ENCODE measurements around the gene LOXL3. TPM values are rescaled to one million over a fixed set of nuclear protein-coding genes. Genes with fewer than 3 reads are reported as not detected.
A peak's percentile ranks its signal among the peaks of the same experiment; 100 is the strongest.

LOXL3 gene
- total RNA-seq, 2 donors from 2014 or later, result 6.1 to 11.8 TPM

- no peak for DNase-seq (ENCODE audit: low spot score)
- intact Hi-C loops (cut with DNase I), result no loop called here
These were observed 21.5 kb downstream of the LOXL3 start for GRCh38 chr2:74532222-74532621.

GRCh38 chr2:74531666-74532065 lies 22.1 kb downstream of the LOXL3 start:
- intact Hi-C loops (cut with DNase I), result no loop called here
- no peak for DNase-seq (ENCODE audit: low spot score)

GRCh38 chr2:74530239-74531187 lies 23.2 kb downstream of the LOXL3 start:
- peak; percentile 88 for DNase-seq (ENCODE audit: low spot score)
- intact Hi-C loops (cut with DNase I), result no loop called here

GRCh38 chr2:74529357-74530238 lies 24.1 kb downstream of the LOXL3 start, which contains the start of the genes AUP1 and HTRA2:
Gene AUP1 (minus strand): TSS chr2:74529706. CDS start chr2:74529629, 77 bp downstream.
Gene HTRA2 (plus strand): TSS chr2:74529933. CDS start chr2:74530007, 74 bp downstream.
- intact Hi-C loops (cut with DNase I), result no loop called here
- peak; percentile 100 for DNase-seq (ENCODE audit: low spot score)

GRCh38 chr2:74528600-74529356 lies 25.0 kb downstream of the LOXL3 start:
- no peak for DNase-seq (ENCODE audit: low spot score)
- intact Hi-C loops (cut with DNase I), result no loop called here

GRCh38 chr2:74527741-74528140 lies 26.0 kb downstream of the LOXL3 start:
- DNase-seq (ENCODE audit: low spot score), result no peak
- intact Hi-C loops (cut with DNase I), result no loop called here

- intact Hi-C loops (cut with DNase I), result no loop called here
- no peak for DNase-seq (ENCODE audit: low spot score)
These were observed 27.0 kb downstream of the LOXL3 start for GRCh38 chr2:74526649-74527230.

GRCh38 chr2:74525717-74526648 lies 27.8 kb downstream of the LOXL3 start, which contains the start of gene DQX1:
Gene DQX1 (minus strand): TSS chr2:74526231. CDS start chr2:74525729, 502 bp downstream.
- DNase-seq (ENCODE audit: low spot score), result peak; percentile 38
- intact Hi-C loops (cut with DNase I), result no loop called here

GRCh38 chr2:74524955-74525716 lies 28.6 kb downstream of the LOXL3 start:
- DNase-seq (ENCODE audit: low spot score), result no peak
- intact Hi-C loops (cut with DNase I), result no loop called here

GRCh38 chr2:74524005-74524404 lies 29.7 kb downstream of the LOXL3 start:
- intact Hi-C loops (cut with DNase I), result no loop called here
- DNase-seq (ENCODE audit: low spot score), result no peak

- intact Hi-C loops (cut with DNase I), result no loop called here
- DNase-seq (ENCODE audit: low spot score), result no peak
These were observed 31.2 kb downstream of the LOXL3 start for GRCh38 chr2:74522516-74522915.

- intact Hi-C loops (cut with DNase I), result no loop called here
- no peak for DNase-seq (ENCODE audit: low spot score)
These were observed 37.1 kb downstream of the LOXL3 start for GRCh38 chr2:74516650-74517049.

GRCh38 chr2:74515981-74516633 lies 37.6 kb downstream of the LOXL3 start:
- intact Hi-C loops (cut with DNase I), result no loop called here
- DNase-seq (ENCODE audit: low spot score), result peak; percentile 90

- DNase-seq (ENCODE audit: low spot score), result peak; percentile 73
- intact Hi-C loops (cut with DNase I), result no loop called here
These were observed 38.3 kb downstream of the LOXL3 start for GRCh38 chr2:74515271-74515980.

GRCh38 chr2:74514368-74515270 lies 39.1 kb downstream of the LOXL3 start, which contains the start of gene TLX2:
Gene TLX2 (plus strand): TSS chr2:74514450. CDS start chr2:74514807, 357 bp downstream.
- intact Hi-C loops (cut with DNase I), result no loop called here
- peak; percentile 78 for DNase-seq (ENCODE audit: low spot score)

Data from posterior vena cava (tissue), 2 donors.